KMS-11 (cell line): Measurements from ENCODE around the gene DOK5.

Source experiments
- H2AFZ ChIP-seq: fragments of 200-600 bp; sonication (generic); 2 replicates; pipeline ENCODE4 v1.6.1; 2016; ENCODE audit warnings: antibody characterized with exemption, mixed run types, low read depth
- H3K27ac ChIP-seq: fragments of 200-600 bp; sonication (generic); 2 replicates; pipeline ENCODE4 v1.6.1; 2016; ENCODE audit warnings: mild to moderate bottlenecking, mixed run types
- H3K27me3 ChIP-seq: fragments of 200-600 bp; sonication (generic); 2 replicates; pipeline ENCODE4 v1.6.1; 2017; ENCODE audit warnings: mild to moderate bottlenecking, low read depth, mixed run types, moderate library complexity; ENCODE audit not compliant: insufficient read depth
- H3K36me3 ChIP-seq: fragments of 200-600 bp; sonication (generic); 2 replicates; pipeline ENCODE4 v1.6.1; 2017; ENCODE audit warnings: mild to moderate bottlenecking, mixed run types; ENCODE audit not compliant: insufficient read depth
- H3K4me1 ChIP-seq: fragments of 200-600 bp; sonication (generic); 2 replicates; pipeline ENCODE4 v1.6.1; 2016; ENCODE audit warnings: mild to moderate bottlenecking, low read depth, mixed run types; ENCODE audit not compliant: poor library complexity, severe bottlenecking
- H3K4me2 ChIP-seq: fragments of 200-600 bp; sonication (generic); 2 replicates; pipeline ENCODE4 v1.7.0; 2016; ENCODE audit warnings: mild to moderate bottlenecking, mixed run types
- H3K4me3 ChIP-seq: fragments of 200-600 bp; sonication (generic); IDR thresholded peaks from 2 replicates; pipeline ENCODE4 v1.6.1; 2017; ENCODE audit warnings: low read depth, low read length, mixed read lengths; ENCODE audit not compliant: insufficient read depth
- H3K79me2 ChIP-seq: fragments of 200-600 bp; sonication (generic); 2 replicates; pipeline ENCODE4 v1.6.1; 2016; ENCODE audit warnings: low read depth, mixed run types; ENCODE audit not compliant: insufficient read depth
- H3K9ac ChIP-seq: fragments of 200-600 bp; sonication (generic); 2 replicates; pipeline ENCODE4 v1.6.1; 2016; ENCODE audit warnings: mild to moderate bottlenecking, mixed run types
- H4K20me1 ChIP-seq: fragments of 200-600 bp; sonication (generic); 2 replicates; pipeline ENCODE4 v1.6.1; 2016; ENCODE audit warnings: mild to moderate bottlenecking, mixed run types; ENCODE audit not compliant: insufficient read depth
- CTCF ChIP-seq: fragments of 200-600 bp; sonication (generic); conservative IDR thresholded peaks from 2 replicates; pipeline ENCODE4 v1.6.1; 2017; ENCODE audit warnings: low read depth, mild to moderate bottlenecking, antibody characterized with exemption, low read length, moderate library complexity, mixed read lengths

Gene DOK5

GRCh38 chr20:54466127-54466526 is 9.3 kb upstream of the DOK5 start:
- Histone ChIP-seq H3K4me1 (no peaks in the 10 kb centered on the region), H2AFZ (no peak overlapping the region), H3K27ac (no peak overlapping the region), H3K4me3 (no peak overlapping the region), H3K79me2 (no peaks in the 10 kb centered on the region), H4K20me1 (no peaks in the 10 kb centered on the region), H3K9ac (no peak overlapping the region), H3K36me3 (no peaks in the 10 kb centered on the region), H3K27me3 (no peaks in the 10 kb centered on the region), H3K4me2 (no peak overlapping the region)
- TF ChIP-seq CTCF: no peak

- Histone ChIP-seq H3K27ac (no peak overlapping the region), H3K79me2 (no peaks in the 10 kb centered on the region), H3K27me3 (no peaks in the 10 kb centered on the region), H3K4me3 (no peak overlapping the region), H4K20me1 (no peaks in the 10 kb centered on the region), H3K4me1 (no peaks in the 10 kb centered on the region), H3K4me2 (no peak overlapping the region), H3K9ac (no peak overlapping the region), H2AFZ (no peak overlapping the region), H3K36me3 (no peaks in the 10 kb centered on the region)
- TF ChIP-seq CTCF: no peak
These were observed 7.8 kb upstream of the DOK5 start for GRCh38 chr20:54467622-54468021.

- H3K27me3 ChIP-seq: no peaks in the 10 kb centered on the region
- no peaks in the 10 kb centered on the region for H3K4me1 ChIP-seq
- no peaks in the 10 kb centered on the region for H3K79me2 ChIP-seq
- H3K27ac ChIP-seq: no peak overlapping the region
- TF ChIP-seq CTCF: no peak
- no peak overlapping the region for H2AFZ ChIP-seq
- H4K20me1 ChIP-seq: no peaks in the 10 kb centered on the region
- H3K36me3 ChIP-seq: no peaks in the 10 kb centered on the region
- H3K4me2 ChIP-seq: no peak overlapping the region
- H3K9ac ChIP-seq: no peak overlapping the region
- no peak overlapping the region for H3K4me3 ChIP-seq
These were observed 7.3 kb upstream of the DOK5 start for GRCh38 chr20:54468082-54468481.

- Histone ChIP-seq H3K4me2 (no peak overlapping the region), H3K36me3 (no peaks in the 10 kb centered on the region), H3K4me3 (no peak overlapping the region), H3K4me1 (no peaks in the 10 kb centered on the region), H4K20me1 (no peaks in the 10 kb centered on the region), H3K27ac (no peak overlapping the region), H3K27me3 (no peaks in the 10 kb centered on the region), H2AFZ (no peak overlapping the region), H3K9ac (no peak overlapping the region), H3K79me2 (no peaks in the 10 kb centered on the region)
- TF ChIP-seq CTCF: no peak
These were observed 6.1 kb upstream of the DOK5 start for GRCh38 chr20:54469293-54469692.

- no peaks in the 10 kb centered on the region for H3K4me1 ChIP-seq
- no peaks in the 10 kb centered on the region for H3K79me2 ChIP-seq
- H3K4me3 ChIP-seq: no peak overlapping the region
- no peak for TF ChIP-seq CTCF
- no peaks in the 10 kb centered on the region for H3K27me3 ChIP-seq
- H3K9ac ChIP-seq: no peak overlapping the region
- H3K27ac ChIP-seq: no peak overlapping the region
- H3K36me3 ChIP-seq: no peaks in the 10 kb centered on the region
- no peak overlapping the region for H2AFZ ChIP-seq
- no peaks in the 10 kb centered on the region for H4K20me1 ChIP-seq
- H3K4me2 ChIP-seq: no peak overlapping the region
These were observed 5.4 kb upstream of the DOK5 start for GRCh38 chr20:54469952-54470351.
